GM23338 (cell line): ENCODE measurements around the gene RPS6KA4. TPM values are rescaled to one million over a fixed set of nuclear protein-coding genes. Genes with fewer than 3 reads are reported as not detected.

Experiments used
- ATAC-seq: fragments of 200-7000 bp; cut with Tn5 transposase; 3 replicates; pipeline ENCODE4 v1.9.1; 2020
- DNase-seq: peaks from one replicate; pipeline ENCODE4 v3.0.0-alpha.2; 2015; ENCODE audit warnings: low spot score
- H2AFZ ChIP-seq: fragments of 200-600 bp; sonication (generic); 2 replicates; pipeline ENCODE4 v1.8.0; 2016; ENCODE audit warnings: antibody characterized with exemption, mild to moderate bottlenecking, moderate library complexity
- H3F3A ChIP-seq: fragments of 200-600 bp; sonication (generic); replicated peaks from 2 replicates; pipeline ENCODE4 v1.8.0; 2017; ENCODE audit warnings: antibody characterized with exemption, mixed run types, low read depth
- H3K27ac ChIP-seq: fragments of 200-600 bp; sonication (generic); 2 replicates; pipeline ENCODE4 v1.6.1; 2016; ENCODE audit warnings: low read depth
- H3K27me3 ChIP-seq: fragments of 200-600 bp; sonication (generic); 2 replicates; pipeline ENCODE4 v1.8.0; 2016; ENCODE audit warnings: mild to moderate bottlenecking, mixed run types, moderate library complexity; ENCODE audit not compliant: insufficient read depth
- H3K36me3 ChIP-seq: fragments of 200-600 bp; sonication (generic); 2 replicates; pipeline ENCODE4 v1.8.0; 2016; ENCODE audit warnings: mild to moderate bottlenecking; ENCODE audit not compliant: insufficient read depth
- H3K4me1 ChIP-seq: fragments of 200-600 bp; sonication (generic); 2 replicates; pipeline ENCODE4 v1.8.0; 2016; ENCODE audit warnings: mild to moderate bottlenecking, moderate library complexity; ENCODE audit not compliant: insufficient read depth
- H3K4me2 ChIP-seq: fragments of 200-600 bp; sonication (generic); 2 replicates; pipeline ENCODE4 v1.7.1; 2017; ENCODE audit warnings: mixed run types
- H3K4me3 ChIP-seq: fragments of 200-600 bp; sonication (generic); 2 replicates; pipeline ENCODE4 v1.6.1; 2016; ENCODE audit warnings: mixed run types
- H3K79me2 ChIP-seq: fragments of 200-600 bp; sonication (generic); replicated peaks from 2 replicates; pipeline ENCODE4 v1.8.0; 2017; ENCODE audit warnings: mild to moderate bottlenecking; ENCODE audit not compliant: insufficient read depth
- H3K9me2 ChIP-seq: fragments of 200-600 bp; sonication (generic); 2 replicates; pipeline ENCODE4 v1.8.0; 2017; ENCODE audit not compliant: insufficient read depth
- H4K20me1 ChIP-seq: fragments of 200-600 bp; sonication (generic); replicated peaks from 2 replicates; pipeline ENCODE4 v1.8.0; 2017; ENCODE audit warnings: mild to moderate bottlenecking; ENCODE audit not compliant: insufficient read depth
- H3K27ac Mint-ChIP-seq: 2 replicates; pipeline ENCODE4 v1.8.0; 2020; ENCODE audit warnings: inconsistent platforms, mild to moderate bottlenecking, moderate library complexity, mixed read lengths
- H3K27me3 Mint-ChIP-seq: 3 replicates; pipeline ENCODE4 v1.8.0; 2022; ENCODE audit warnings: low read depth, mild to moderate bottlenecking, moderate library complexity, mixed read lengths, inconsistent platforms; ENCODE audit not compliant: insufficient read depth, poor library complexity
- H3K36me3 Mint-ChIP-seq: 3 replicates; pipeline ENCODE4 v1.8.0; 2021; ENCODE audit warnings: low read depth, mild to moderate bottlenecking, inconsistent platforms, moderate library complexity, mixed read lengths
- H3K4me1 Mint-ChIP-seq: 3 replicates; pipeline ENCODE4 v1.8.0; 2020; ENCODE audit warnings: mild to moderate bottlenecking, inconsistent platforms, mixed read lengths
- H3K4me3 Mint-ChIP-seq: 3 replicates; pipeline ENCODE4 v1.8.0; 2021; ENCODE audit warnings: moderate library complexity, mild to moderate bottlenecking, inconsistent platforms, mixed read lengths
- H3K9me3 Mint-ChIP-seq: 3 replicates; pipeline ENCODE4 v1.8.0; 2020; ENCODE audit warnings: moderate library complexity, mild to moderate bottlenecking, inconsistent platforms, mixed read lengths
- CTCF ChIP-seq, 2 experiments: fragments of 200-600 bp in 1 of 2; sonication (generic) in 1 of 2; conservative IDR thresholded peaks; 2 replicates each; pipeline versions ENCODE4 v1.5.1 to v1.6.1; 2016 to 2017; ENCODE audit warnings: antibody characterized with exemption in 2 of 2, low read depth in 2 of 2, mild to moderate bottlenecking in 2 of 2, moderate library complexity in 1 of 2
- EZH2 ChIP-seq: fragments of 200-600 bp; sonication (generic); IDR thresholded peaks from one replicate; pipeline ENCODE4 v1.8.0; 2017; ENCODE audit warnings: antibody characterized with exemption, mild to moderate bottlenecking, low read depth; ENCODE audit not compliant: unreplicated experiment
- EZH2phosphoT487 ChIP-seq: fragments of 200-600 bp; sonication (generic); IDR thresholded peaks from one replicate; pipeline ENCODE4 v1.8.1; 2018; ENCODE audit warnings: antibody characterized with exemption; ENCODE audit not compliant: unreplicated experiment
- POLR2AphosphoS5 ChIP-seq: IDR thresholded peaks from 2 replicates; pipeline ENCODE4 v1.6.1; 2016; ENCODE audit warnings: antibody characterized with exemption, low read depth
- STAT1 ChIP-seq: IDR thresholded peaks from one replicate; pipeline ENCODE4 v1.6.1; 2016; ENCODE audit warnings: antibody characterized with exemption; ENCODE audit not compliant: unreplicated experiment
- ZNF331 ChIP-seq: fragments of 250-450 bp; sonication (Bioruptor Pico); IDR thresholded peaks from 2 replicates; pipeline ENCODE4 v1.5.0; 2020; ENCODE audit warnings: low read depth, mild to moderate bottlenecking, moderate library complexity
- ZNF462 ChIP-seq: fragments of 250-450 bp; sonication (Bioruptor Pico); IDR thresholded peaks from 2 replicates; pipeline ENCODE4 v1.5.0; 2020; ENCODE audit warnings: mild to moderate bottlenecking, moderate library complexity
- polyA plus RNA-seq: library from polyadenylated mRNA; unstranded; fragments of >200 nt; fragmentation: Nextera tagmentation; extraction: Ambion mirVana; gene quantifications from 2 replicates; pipeline ENCODE4 v1.2.1, GENCODE V29; 2016
- total RNA-seq: library from RNA; depleted of rRNA; stranded (reverse); fragments of >200 nt; shearing (Covaris generic); gene quantifications from 2 replicates; pipeline ENCODE4 v1.2.3, GENCODE V29; 2014

RPS6KA4 gene
- total and polyA plus RNA-seq, 2 experiments from 2014 or later: 3.5 to 19.9 TPM

- no peak for TF ChIP-seq ZNF462 (CRISPR knock-in tag)
Measured at GRCh38 chr11:64324692-64325469, 34.1 kb upstream of the RPS6KA4 start (continued).

GRCh38 chr11:64327375-64327774 is 31.6 kb upstream of the RPS6KA4 start:
- no peak for DNase-seq
- H3K27me3 Mint-ChIP-seq: peaks cover 3% of the 10 kb centered on the region
- Histone ChIP-seq H2AFZ (no peak overlapping the region), H3K4me3 (no peak overlapping the region), H3K9me2 (no peaks in the 10 kb centered on the region), H3K4me1 (peaks cover 8% of the 10 kb centered on the region), H4K20me1 (no peaks in the 10 kb centered on the region), H3K36me3 (no peaks in the 10 kb centered on the region), H3K4me2 (no peak overlapping the region), H3K79me2 (no peaks in the 10 kb centered on the region), H3F3A (0 out of 2 replicates have a peak, but pooled peaks cover 8% of the 10 kb centered on the region), H3K27me3 (no peaks in the 10 kb centered on the region), H3K27ac (no peak overlapping the region)
- H3K4me3 Mint-ChIP-seq: no peak overlapping the region
- no peak for ATAC-seq
- no peak overlapping the region for H3K27ac Mint-ChIP-seq
- no peaks in the 10 kb centered on the region for H3K9me3 Mint-ChIP-seq
- peaks cover 17% of the 10 kb centered on the region for H3K4me1 Mint-ChIP-seq
- no peaks in the 10 kb centered on the region for H3K36me3 Mint-ChIP-seq
- TF ChIP-seq POLR2AphosphoS5: no peak
- TF ChIP-seq EZH2: no peak
- no peak for TF ChIP-seq STAT1
- TF ChIP-seq CTCF (conservative IDR thresholded peaks at IDR 0.05; ENCODE audit: low read depth in 2 of 2): no peak
- no peak for TF ChIP-seq EZH2phosphoT487
- no peak for TF ChIP-seq ZNF462 (CRISPR knock-in tag)
- TF ChIP-seq ZNF331 (CRISPR knock-in tag): no peak
